ENCODE results near the gene TSPAN17.
A peak's percentile ranks its signal among the peaks of the same experiment; 100 is the strongest.
"Not testable (repeated sequence)": the region's sequence is repeated elsewhere in the genome, so short reads cannot be mapped to it uniquely, and the experiment has no call there.

The TSPAN17 gene

GRCh38 chr5:176647030-176647842, at the start of gene TSPAN17:
Gene TSPAN17 (plus strand): TSS chr5:176647484. CDS start chr5:176647616, 132 bp downstream.
- peak; percentile 87 for FAIRE-seq

- not testable (repeated sequence) for FAIRE-seq
Observed at GRCh38 chr5:176599749-176600430, 47.4 kb upstream of the TSPAN17 start.

GRCh38 chr5:176601901-176602482, 45.3 kb upstream of the TSPAN17 start:
- FAIRE-seq, result no peak

- FAIRE-seq, result no peak
Observed at GRCh38 chr5:176603091-176603490, 44.2 kb upstream of the TSPAN17 start.

- no peak for FAIRE-seq
Observed at GRCh38 chr5:176606032-176606431, 41.3 kb upstream of the TSPAN17 start.

GRCh38 chr5:176606875-176607274, 40.4 kb upstream of the TSPAN17 start:
- FAIRE-seq, result no peak

- no peak for FAIRE-seq
Observed at GRCh38 chr5:176608142-176608705, 39.1 kb upstream of the TSPAN17 start.

- no peak for FAIRE-seq
Observed at GRCh38 chr5:176608937-176609723, 38.2 kb upstream of the TSPAN17 start.

- no peak for FAIRE-seq
Observed at GRCh38 chr5:176609724-176610434, 37.4 kb upstream of the TSPAN17 start, which contains the start of gene GPRIN1. Gene GPRIN1 (minus strand): TSS chr5:176610156. CDS start chr5:176599834, 10,322 bp downstream.

- FAIRE-seq, result no peak
Observed at GRCh38 chr5:176610435-176610773, 36.9 kb upstream of the TSPAN17 start.

- FAIRE-seq, result no peak
Observed at GRCh38 chr5:176611435-176611834, 35.8 kb upstream of the TSPAN17 start.

- no peak for FAIRE-seq
Observed at GRCh38 chr5:176612008-176612407, 35.3 kb upstream of the TSPAN17 start.

GRCh38 chr5:176612855-176613254, 34.4 kb upstream of the TSPAN17 start:
- no peak for FAIRE-seq

GRCh38 chr5:176614805-176615478, 32.3 kb upstream of the TSPAN17 start:
- FAIRE-seq, result no peak

- no peak for FAIRE-seq
Observed at GRCh38 chr5:176616511-176616910, 30.8 kb upstream of the TSPAN17 start.

- FAIRE-seq, result no peak
Observed at GRCh38 chr5:176618783-176619182, 28.5 kb upstream of the TSPAN17 start.

- no peak for FAIRE-seq
Observed at GRCh38 chr5:176619203-176619568, 28.1 kb upstream of the TSPAN17 start.

GRCh38 chr5:176619569-176620332, 27.5 kb upstream of the TSPAN17 start:
- FAIRE-seq, result no peak

- no peak for FAIRE-seq
Observed at GRCh38 chr5:176620333-176620981, 26.8 kb upstream of the TSPAN17 start.

GRCh38 chr5:176621661-176622079, 25.6 kb upstream of the TSPAN17 start:
- no peak for FAIRE-seq

All from TTC549 (cell line).